Liver (tissue), 9 donors: ENCODE measurements around the gene NME4. TPM values are rescaled to one million over a fixed set of nuclear protein-coding genes. Genes with fewer than 3 reads are reported as not detected.

Experiments
- DNase-seq: peaks from one replicate; pipeline ENCODE4 v3.0.0-alpha.2; 2017; ENCODE audit warnings: low spot score
- H3K27ac ChIP-seq, 2 donors: one replicate each; pipeline ENCODE4 v1.7.0; 2013; ENCODE audit warnings: inconsistent platforms in 2 of 2, low read length in 2 of 2, control low read depth in 1 of 2, low read depth in 1 of 2, mild to moderate bottlenecking in 1 of 2
- H3K27me3 ChIP-seq, 4 donors: one replicate each; pipeline versions ENCODE4 v1.6.1 to v1.7.0; 2013; ENCODE audit warnings: low read length in 3 of 4, inconsistent platforms in 1 of 4, mild to moderate bottlenecking in 1 of 4, moderate library complexity in 1 of 4; ENCODE audit not compliant: control insufficient read depth in 4 of 4, insufficient read depth in 4 of 4
- H3K36me3 ChIP-seq, 4 donors: one replicate each; pipeline versions ENCODE4 v1.6.1 to v1.7.0; 2013; ENCODE audit warnings: low read length in 3 of 4, mild to moderate bottlenecking in 3 of 4, low read depth in 1 of 4, moderate library complexity in 1 of 4; ENCODE audit not compliant: control insufficient read depth in 4 of 4, insufficient read depth in 3 of 4
- H3K4me1 ChIP-seq, 4 donors: one replicate each; pipeline versions ENCODE4 v1.6.1 to v1.7.0; 2013; ENCODE audit warnings: low read length in 3 of 4, mild to moderate bottlenecking in 3 of 4, moderate library complexity in 1 of 4; ENCODE audit not compliant: control insufficient read depth in 4 of 4, insufficient read depth in 4 of 4
- H3K4me3 ChIP-seq, 3 donors: one replicate each; pipeline versions ENCODE4 v1.6.1 to v1.7.0; 2013; ENCODE audit warnings: low read length in 3 of 3, control low read depth in 1 of 3, low read depth in 1 of 3, mild to moderate bottlenecking in 1 of 3
- H3K9ac ChIP-seq, 2 donors: one replicate each; pipeline ENCODE4 v1.7.0; 2013; ENCODE audit warnings: low read length in 2 of 2, mild to moderate bottlenecking in 2 of 2, moderate library complexity in 2 of 2, control low read depth in 1 of 2, low read depth in 1 of 2
- H3K9me3 ChIP-seq, 4 donors: one replicate each; pipeline versions ENCODE4 v1.6.1 to v1.7.0; 2013; ENCODE audit warnings: low read length in 3 of 4; ENCODE audit not compliant: control insufficient read depth in 4 of 4
- CTCF ChIP-seq: fragments of 150-350 bp; IDR thresholded peaks from 2 replicates; pipeline ENCODE4 v1.5.1; 2017; ENCODE audit warnings: improper control_type of control experiment, low read depth, low read length; ENCODE audit not compliant: missing input control
- EGR1 ChIP-seq, 2 donors: IDR thresholded peaks; 2 replicates each; pipeline ENCODE4 v1.6.1; 2016 to 2018; ENCODE audit warnings: antibody characterized with exemption in 2 of 2, low read depth in 2 of 2
- FOXA2 ChIP-seq: IDR thresholded peaks from 2 replicates; pipeline ENCODE4 v1.6.1; 2016; ENCODE audit warnings: antibody characterized with exemption
- GABPA ChIP-seq, 2 donors: IDR thresholded peaks in 1 of 2; conservative IDR thresholded peaks in 1 of 2; 2 replicates each; pipeline ENCODE4 v1.6.1; 2016; ENCODE audit warnings: antibody characterized with exemption in 2 of 2, mild to moderate bottlenecking in 1 of 2, moderate library complexity in 1 of 2
- HNF4A ChIP-seq, 2 donors: conservative IDR thresholded peaks; 2 replicates each; pipeline ENCODE4 v1.6.1; 2016; ENCODE audit warnings: antibody characterized with exemption in 2 of 2, mild to moderate bottlenecking in 2 of 2
- HNF4G ChIP-seq: IDR thresholded peaks from 2 replicates; pipeline ENCODE4 v1.6.1; 2016; ENCODE audit warnings: antibody characterized with exemption
- RAD21 ChIP-seq, 2 donors: IDR thresholded peaks; 2 replicates each; pipeline ENCODE4 v1.6.1; 2016; ENCODE audit warnings: antibody characterized with exemption in 2 of 2, mild to moderate bottlenecking in 2 of 2
- REST ChIP-seq: IDR thresholded peaks from 2 replicates; pipeline ENCODE4 v1.6.1; 2016; ENCODE audit warnings: antibody characterized with exemption, mild to moderate bottlenecking
- RXRA ChIP-seq, 2 donors: IDR thresholded peaks; 2 replicates each; pipeline ENCODE4 v1.6.1; 2017 to 2018; ENCODE audit warnings: antibody characterized with exemption in 2 of 2, mild to moderate bottlenecking in 1 of 2
- SP1 ChIP-seq: IDR thresholded peaks from 2 replicates; pipeline ENCODE4 v1.6.1; 2018; ENCODE audit warnings: antibody characterized with exemption, mild to moderate bottlenecking
- YY1 ChIP-seq: IDR thresholded peaks from 2 replicates; pipeline ENCODE4 v1.6.1; 2016; ENCODE audit warnings: antibody characterized with exemption, mild to moderate bottlenecking
- WGBS: extraction: QIAGEN DNeasy Blood & Tissue Kit; methylation state at CpG from one replicate; pipeline ENCODE4 v1.1.7; 2013; 5-methylcytosine and 5-hydroxymethylcytosine counted together
- polyA plus RNA-seq, 2 donors: library from polyadenylated mRNA; stranded (reverse) in 1 of 2; unstranded in 1 of 2; fragments of 200-250 nt in 1 of 2; fragments of >200 nt in 1 of 2; fragmentation: Nextera tagmentation in 1 of 2; extraction: Ambion mirVana in 1 of 2; gene quantifications; one replicate each; pipeline versions ENCODE4 v1.2.1 to v1.2.3, GENCODE V29; 2013 to 2015
- total RNA-seq, 2 donors: library from RNA; depleted of rRNA; stranded (reverse); fragments of >200 nt; gene quantifications; one replicate each; pipeline ENCODE4 v1.2.3, GENCODE V29; 2014
- donor health status: healthy.
- donor health status: healthy.
- donor health status: healthy.
- donor health status: healthy.
- donor health status: healthy.

The NME4 gene
- total and polyA plus RNA-seq, 4 donors = 39.2 to 118 (median 83.9) TPM

GRCh38 chr16:350203-350602 is 46.8 kb upstream of the NME4 start (continued):
- TF ChIP-seq REST = no peak
- no peak for TF ChIP-seq RXRA (IDR thresholded peaks at IDR 0.05)

GRCh38 chr16:351804-352520 is 45.0 kb upstream of the NME4 start:
- no peak for DNase-seq
- Histone ChIP-seq H3K4me1 (peaks cover 3 to 11% (median 6%) of the 10 kb centered on the region in 4 donors), H3K27ac (peak overlapping the region; percentile 31 to 35), H3K36me3 (no peaks in the 10 kb centered on the region), H3K4me3 (peak overlapping the region; percentile 32 to 86 (median 66)), H3K9ac (peak overlapping the region in 1 of 2 donors; percentile 47), H3K9me3 (no peaks in the 10 kb centered on the region), H3K27me3 (no peaks in the 10 kb centered on the region)
- under 1% methylated on average over 94 of the region's 95 CpGs for WGBS
- TF ChIP-seq RXRA (IDR thresholded peaks at IDR 0.05) (no peak), EGR1 (IDR thresholded peaks at IDR 0.05; ENCODE audit: low read depth in 2 of 2) (no peak), HNF4A (conservative IDR thresholded peaks at IDR 0.05) (peak; percentile 39 to 44), FOXA2 (no peak), REST (no peak)

GRCh38 chr16:352547-353403 is 44.2 kb upstream of the NME4 start, which contains the start of gene AXIN1:
Gene AXIN1, minus strand, starts transcription at chr16:352723. Its CDS starts 5,698 bp downstream, at chr16:347025.
- Histone ChIP-seq H3K27me3 (no peaks in the 10 kb centered on the region), H3K27ac (peak within 1 kb of the TSS; percentile 31 to 35), H3K9me3 (no peaks in the 10 kb centered on the region), H3K9ac (peak within 1 kb of the TSS in 1 of 2 donors; percentile 47), H3K4me1 (peaks cover 3 to 11% (median 6%) of the 10 kb centered on the region in 4 donors), H3K36me3 (no peaks in the 10 kb centered on the region), H3K4me3 (peak within 1 kb of the TSS; percentile 32 to 86 (median 66))
- 3% methylated on average over 113 of the region's 113 CpGs for WGBS
- TF ChIP-seq CTCF (peak; percentile 72), HNF4G (no peak), EGR1 (IDR thresholded peaks at IDR 0.05; ENCODE audit: low read depth in 2 of 2) (peak in 1 of 2 donors; percentile 9), GABPA (IDR thresholded peaks at IDR 0.05 in 1 of 2, conservative IDR thresholded peaks at IDR 0.05 in 1 of 2) (peak in 1 of 2 donors; percentile 78), RAD21 (IDR thresholded peaks at IDR 0.05) (peak in 1 of 2 donors; percentile 15), SP1 (peak; percentile 68), YY1 (no peak)
- peak; percentile 100 for DNase-seq
